Activated T-cell treated with anti-CD3 and anti-CD28 coated beads, Interleukin-2, amount 50 U/mL, for 72 hours (primary cell): ENCODE measurements around the gene TFR2. TPM values are rescaled to one million over a fixed set of nuclear protein-coding genes. Genes with fewer than 3 reads are reported as not detected.
A peak's percentile ranks its signal among the peaks of the same experiment; 100 is the strongest.

Source experiments
- ATAC-seq, 2 donors: fragments of 150-1000 bp; cut with Tn5 transposase; replicated peaks in 1 of 2; 2 replicates each; pipeline ENCODE4 v1.10.0; 2021; ENCODE audit warnings: moderate library complexity in 2 of 2, mild to moderate bottlenecking in 1 of 2
- DNase-seq, 2 donors: peaks; one replicate each; pipeline ENCODE4 v3.0.0; 2021 to 2022; ENCODE audit warnings: mixed read lengths in 1 of 2
- H3K27ac Mint-ChIP-seq: one replicate; pipeline ENCODE4 v1.8.0; 2022; ENCODE audit warnings: mild to moderate bottlenecking, moderate library complexity, mixed read lengths
- H3K27me3 Mint-ChIP-seq: one replicate; pipeline ENCODE4 v1.8.0; 2022; ENCODE audit warnings: low read depth, mixed read lengths
- H3K36me3 Mint-ChIP-seq, 2 donors: one replicate each; pipeline ENCODE4 v1.8.0; 2022; ENCODE audit warnings: mixed read lengths in 2 of 2, mild to moderate bottlenecking in 1 of 2; ENCODE audit not compliant: insufficient read depth in 2 of 2
- H3K4me1 Mint-ChIP-seq: one replicate; pipeline ENCODE4 v1.8.0; 2022; ENCODE audit warnings: low read depth, mixed read lengths
- H3K4me3 Mint-ChIP-seq, 2 donors: one replicate each; pipeline ENCODE4 v1.8.0; 2022; ENCODE audit warnings: mild to moderate bottlenecking in 2 of 2, mixed read lengths in 2 of 2, moderate library complexity in 2 of 2
- H3K9me3 Mint-ChIP-seq, 2 donors: one replicate each; pipeline ENCODE4 v1.8.0; 2022; ENCODE audit warnings: mixed read lengths in 2 of 2
- total RNA-seq, 2 donors: library from RNA; stranded (reverse); gene quantifications; one replicate each; pipeline ENCODE4 v1.2.3, GENCODE V29; 2022

Gene TFR2
- total RNA-seq, 2 donors from 2014 or later, result 4.7 to 5.8 TPM

DNA sequence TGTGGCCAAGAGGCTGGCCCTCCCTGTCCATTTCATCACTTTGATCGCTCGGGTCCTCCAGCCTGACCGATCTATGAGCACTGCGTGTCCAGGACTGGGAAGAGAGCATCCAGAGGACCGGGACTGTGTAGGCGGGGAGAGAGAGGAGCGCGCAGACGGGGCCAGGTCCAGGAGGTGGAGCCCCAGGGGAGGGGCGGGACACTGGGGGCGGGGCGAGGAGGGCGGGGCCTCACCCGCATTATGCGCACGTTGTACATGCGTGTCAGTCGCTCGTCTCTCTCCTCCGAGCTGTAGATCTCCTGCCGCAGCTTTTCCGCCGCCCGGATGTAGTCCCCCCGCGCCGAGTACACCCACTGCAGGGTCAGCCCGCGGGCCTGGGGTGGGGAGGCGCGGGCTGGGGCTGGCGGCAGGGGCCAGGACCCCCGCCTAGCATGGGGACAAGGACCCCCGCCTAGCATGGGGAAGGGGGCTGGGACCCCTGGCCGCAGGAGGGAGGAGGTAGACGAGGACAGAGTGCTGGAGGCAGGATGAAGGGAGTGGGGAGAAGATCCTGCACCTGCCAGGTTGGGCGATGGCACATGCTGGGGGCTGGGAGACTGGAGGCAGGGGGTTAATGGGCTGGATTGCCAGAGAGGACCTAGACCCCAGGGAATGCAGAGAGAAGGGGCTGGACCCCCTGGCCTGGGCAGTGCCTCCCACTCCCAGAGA lies 14.7 kb downstream of the TFR2 start:
- no peaks in the 10 kb centered on the region for H3K36me3 Mint-ChIP-seq
- H3K9me3 Mint-ChIP-seq, result no peaks in the 10 kb centered on the region
- ATAC-seq, result peak; percentile 98
- H3K27me3 Mint-ChIP-seq, result no peaks in the 10 kb centered on the region
- H3K4me3 Mint-ChIP-seq, result peak overlapping the region; percentile 82 to 84
- peak; percentile 82 to 86 for DNase-seq
- no peak overlapping the region for H3K27ac Mint-ChIP-seq
- H3K4me1 Mint-ChIP-seq, result peaks cover 5% of the 10 kb centered on the region

DNA sequence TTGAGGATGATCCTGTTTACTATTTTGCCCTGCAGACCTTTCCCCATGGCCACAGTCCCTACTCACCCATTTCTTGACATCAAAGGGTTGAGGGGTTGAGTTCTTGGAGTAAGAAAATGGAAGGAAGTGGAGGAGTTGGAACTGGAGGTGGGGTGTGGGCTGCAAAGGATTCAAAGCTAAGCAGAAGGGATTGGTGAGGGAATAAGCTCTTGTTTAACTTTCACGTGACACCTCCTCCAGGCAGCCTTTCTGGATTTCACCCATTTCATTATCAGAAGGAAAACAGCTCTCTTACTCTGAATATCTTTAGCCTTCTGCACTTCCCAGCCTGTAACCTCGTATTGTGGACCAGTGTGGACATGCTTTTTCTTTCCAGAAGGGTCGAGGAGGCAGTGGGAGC lies 15.3 kb downstream of the TFR2 start:
- ATAC-seq (no peak), DNase-seq (no peak)
- H3K36me3 Mint-ChIP-seq, result no peaks in the 10 kb centered on the region
- peaks cover 5% of the 10 kb centered on the region for H3K4me1 Mint-ChIP-seq
- no peaks in the 10 kb centered on the region for H3K9me3 Mint-ChIP-seq
- no peaks in the 10 kb centered on the region for H3K27me3 Mint-ChIP-seq
- H3K4me3 Mint-ChIP-seq, result peak overlapping the region; percentile 82 to 84
- no peak overlapping the region for H3K27ac Mint-ChIP-seq

DNA sequence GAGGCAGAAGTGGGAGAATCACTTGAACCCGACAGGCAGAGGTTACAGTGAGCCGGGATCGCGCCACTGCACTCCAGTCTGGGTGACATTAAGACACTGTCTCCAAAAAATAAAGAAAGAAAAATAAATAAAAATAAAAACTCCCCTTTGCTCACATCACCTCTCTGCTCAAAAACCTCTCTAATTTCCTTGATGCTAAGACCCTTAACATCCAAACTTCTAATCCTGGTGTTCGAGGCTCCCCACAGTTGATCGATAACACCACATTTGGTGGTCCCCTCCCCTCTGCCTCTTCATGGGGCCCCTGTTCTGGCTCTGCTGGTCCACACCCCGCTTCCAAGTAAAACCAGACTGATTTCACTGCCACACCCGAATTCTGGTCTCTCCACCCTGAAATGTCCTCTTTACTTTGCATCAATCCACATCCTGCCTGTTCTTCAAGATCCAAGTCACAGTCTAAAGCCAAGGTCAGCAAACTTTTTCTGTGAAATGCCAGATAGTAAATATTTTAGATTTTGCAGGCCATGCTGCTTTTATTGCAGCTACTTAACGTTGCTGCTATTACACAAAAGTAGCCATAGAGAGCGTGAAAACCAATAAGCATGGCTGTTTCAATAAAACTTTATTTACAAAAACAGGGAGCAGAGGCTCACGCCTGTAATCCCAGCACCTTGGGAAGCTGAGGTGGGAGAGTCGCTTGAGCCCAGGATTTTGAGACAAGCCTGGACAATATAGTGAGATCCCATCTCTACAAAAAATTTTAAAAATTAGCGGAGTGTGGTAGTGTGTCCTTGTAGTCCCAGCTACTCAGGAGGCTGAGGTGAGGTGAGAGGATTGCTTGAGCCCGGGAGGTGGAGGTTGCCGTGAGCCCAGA lies 17.2 kb downstream of the TFR2 start:
- peaks cover 5% of the 10 kb centered on the region for H3K4me1 Mint-ChIP-seq
- no peak for ATAC-seq
- H3K27ac Mint-ChIP-seq, result no peak overlapping the region
- no peaks in the 10 kb centered on the region for H3K27me3 Mint-ChIP-seq
- no peaks in the 10 kb centered on the region for H3K36me3 Mint-ChIP-seq
- no peak overlapping the region for H3K4me3 Mint-ChIP-seq
- no peaks in the 10 kb centered on the region for H3K9me3 Mint-ChIP-seq
- no peak for DNase-seq

DNA sequence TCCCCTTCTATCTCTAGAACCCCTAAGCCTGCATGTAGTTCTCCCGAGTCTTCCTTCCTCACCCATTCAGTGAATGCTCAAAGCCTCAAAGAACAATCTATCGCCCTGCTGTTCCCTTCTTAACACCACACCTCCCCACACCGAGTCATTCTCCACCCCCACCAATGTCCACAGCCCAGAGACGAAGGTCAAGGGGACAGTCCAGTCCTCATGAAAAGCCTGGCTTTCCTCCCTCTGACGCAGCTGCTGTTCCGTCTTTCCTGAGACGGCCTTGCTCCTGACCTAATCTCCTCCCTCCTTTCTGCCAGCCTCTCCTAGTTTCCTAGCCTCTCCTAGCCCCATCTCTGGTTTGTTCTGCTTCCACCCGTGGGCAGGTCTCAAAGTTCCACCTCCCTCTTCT lies 19.8 kb downstream of the TFR2 start:
- Mint-ChIP-seq H3K9me3 (no peaks in the 10 kb centered on the region), H3K4me3 (no peak overlapping the region), H3K4me1 (peaks cover 5% of the 10 kb centered on the region), H3K36me3 (no peaks in the 10 kb centered on the region), H3K27ac (no peak overlapping the region), H3K27me3 (no peaks in the 10 kb centered on the region)
- DNase-seq, result no peak
- ATAC-seq, result no peak

DNA sequence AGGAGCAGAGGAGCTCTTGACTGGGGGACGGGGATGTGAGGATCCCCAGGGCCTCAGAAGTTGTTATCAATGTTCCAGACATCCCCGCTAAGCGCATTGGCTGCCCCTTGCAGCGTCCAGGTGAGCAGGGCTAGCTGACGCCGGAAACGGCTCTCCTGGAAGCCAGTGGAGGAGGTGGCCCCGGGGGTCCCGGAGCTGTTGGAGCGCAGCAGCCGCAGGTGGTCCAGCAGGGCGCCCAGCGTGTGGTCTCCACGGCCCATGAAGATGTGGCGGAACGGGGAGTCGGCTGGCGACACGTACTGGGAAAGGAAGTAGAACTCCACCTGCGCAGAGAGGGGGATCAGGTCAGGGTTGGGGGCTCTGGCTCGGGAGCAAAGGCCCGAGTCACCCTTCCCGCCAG lies 20.5 kb downstream of the TFR2 start:
- ATAC-seq (no peak), DNase-seq (no peak)
- no peaks in the 10 kb centered on the region for H3K9me3 Mint-ChIP-seq
- H3K27me3 Mint-ChIP-seq, result no peaks in the 10 kb centered on the region
- no peak overlapping the region for H3K4me3 Mint-ChIP-seq
- no peaks in the 10 kb centered on the region for H3K36me3 Mint-ChIP-seq
- H3K4me1 Mint-ChIP-seq, result peaks cover 2% of the 10 kb centered on the region
- no peak overlapping the region for H3K27ac Mint-ChIP-seq

DNA sequence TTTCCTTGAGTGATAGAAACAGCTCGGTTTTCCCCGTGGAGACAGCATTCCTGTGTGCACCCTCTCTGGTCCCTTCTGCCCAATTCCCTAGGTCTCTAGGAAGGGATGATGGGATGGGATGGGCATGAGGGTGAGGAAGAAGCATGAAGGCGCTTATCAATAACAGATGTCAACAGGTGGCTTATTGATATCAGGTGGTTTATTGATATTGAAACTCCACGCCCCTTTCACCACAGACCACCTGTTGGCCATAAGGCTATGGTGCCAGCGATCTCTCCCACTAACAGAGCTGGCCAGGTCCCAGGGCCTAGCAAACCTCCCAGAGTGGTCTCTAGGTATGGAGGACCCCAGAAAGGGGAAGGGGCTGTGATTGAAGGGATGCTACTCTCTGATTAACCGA lies 21.1 kb downstream of the TFR2 start:
- ATAC-seq (no peak), DNase-seq (no peak)
- Mint-ChIP-seq H3K4me1 (no peaks in the 10 kb centered on the region), H3K4me3 (no peak overlapping the region), H3K27me3 (no peaks in the 10 kb centered on the region), H3K9me3 (no peaks in the 10 kb centered on the region), H3K27ac (no peak overlapping the region), H3K36me3 (no peaks in the 10 kb centered on the region)

DNA sequence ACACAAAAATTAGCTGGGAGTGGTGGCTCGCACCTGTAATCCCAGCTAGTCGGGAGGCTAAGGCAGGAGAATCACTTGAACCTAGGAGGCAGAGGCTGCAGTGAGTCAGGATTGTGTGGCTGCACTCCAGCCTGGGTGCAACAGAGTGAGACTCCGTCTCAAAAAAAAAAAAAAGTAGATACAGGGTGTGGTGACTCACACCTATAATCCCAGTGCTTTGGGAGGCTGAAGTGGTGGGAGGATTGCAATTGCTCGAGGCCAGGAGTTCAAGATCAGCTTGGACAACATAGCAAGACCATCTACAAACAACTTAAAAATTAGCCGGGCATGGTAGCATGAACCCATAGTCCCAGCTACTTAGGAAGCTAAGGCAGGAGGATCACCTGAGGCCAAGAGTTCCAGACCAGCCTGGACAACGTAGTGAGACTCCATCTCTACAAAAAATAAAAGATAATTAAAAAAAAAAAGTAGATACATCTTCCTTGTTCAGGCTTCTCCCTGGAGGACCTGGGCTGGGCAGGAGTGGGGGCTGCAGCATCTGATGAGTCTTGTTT lies 27.0 kb downstream of the TFR2 start:
- no peaks in the 10 kb centered on the region for H3K27me3 Mint-ChIP-seq
- no peaks in the 10 kb centered on the region for H3K9me3 Mint-ChIP-seq
- ATAC-seq (no peak), DNase-seq (no peak)
- no peak overlapping the region for H3K27ac Mint-ChIP-seq
- peaks cover 19% of the 10 kb centered on the region for H3K4me1 Mint-ChIP-seq
- H3K4me3 Mint-ChIP-seq, result peak overlapping the region in 1 of 2 donors; percentile 99
- no peaks in the 10 kb centered on the region for H3K36me3 Mint-ChIP-seq

DNA sequence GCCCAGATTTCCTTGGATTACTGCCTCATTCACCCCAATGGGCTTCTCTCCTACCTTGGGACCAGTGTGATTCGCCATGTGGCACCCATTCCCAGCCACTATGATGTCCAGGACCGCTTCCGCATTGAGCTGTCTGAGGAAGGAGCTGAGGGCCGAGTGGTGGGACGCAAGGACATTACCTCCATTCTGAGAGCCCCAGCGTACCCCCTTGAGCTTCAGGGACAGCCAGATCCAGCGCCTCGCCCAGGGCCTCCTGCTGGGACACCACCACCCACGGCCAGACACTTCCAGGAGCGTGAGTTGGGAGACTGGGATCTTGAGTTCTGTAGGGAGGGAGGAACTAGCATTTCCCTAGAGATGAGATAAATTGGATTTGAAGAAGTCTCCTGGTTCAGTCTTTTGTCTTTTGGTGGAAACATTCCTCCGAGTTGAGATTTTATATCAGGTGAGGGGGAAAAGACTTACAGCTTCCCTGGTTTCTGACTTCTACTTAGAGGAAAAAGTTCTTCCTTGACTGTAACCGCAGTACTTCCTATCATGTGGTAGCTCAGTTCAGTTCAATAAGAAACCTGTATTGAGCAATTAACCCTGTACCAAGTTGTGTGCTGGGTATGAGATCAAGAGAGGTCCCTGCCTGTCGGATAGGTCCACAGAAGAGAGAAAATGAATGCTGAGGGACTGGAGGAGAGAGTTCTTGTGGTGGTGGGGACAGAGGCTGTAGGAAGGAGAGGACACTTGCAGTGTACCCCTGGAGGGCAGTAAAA lies 27.8 kb downstream of the TFR2 start:
- Mint-ChIP-seq H3K4me1 (peaks cover 19% of the 10 kb centered on the region), H3K36me3 (no peaks in the 10 kb centered on the region), H3K4me3 (peak overlapping the region; percentile 97 to 99), H3K27ac (no peak overlapping the region), H3K27me3 (no peaks in the 10 kb centered on the region), H3K9me3 (no peaks in the 10 kb centered on the region)
- no peak for DNase-seq
- ATAC-seq, result no peak

DNA sequence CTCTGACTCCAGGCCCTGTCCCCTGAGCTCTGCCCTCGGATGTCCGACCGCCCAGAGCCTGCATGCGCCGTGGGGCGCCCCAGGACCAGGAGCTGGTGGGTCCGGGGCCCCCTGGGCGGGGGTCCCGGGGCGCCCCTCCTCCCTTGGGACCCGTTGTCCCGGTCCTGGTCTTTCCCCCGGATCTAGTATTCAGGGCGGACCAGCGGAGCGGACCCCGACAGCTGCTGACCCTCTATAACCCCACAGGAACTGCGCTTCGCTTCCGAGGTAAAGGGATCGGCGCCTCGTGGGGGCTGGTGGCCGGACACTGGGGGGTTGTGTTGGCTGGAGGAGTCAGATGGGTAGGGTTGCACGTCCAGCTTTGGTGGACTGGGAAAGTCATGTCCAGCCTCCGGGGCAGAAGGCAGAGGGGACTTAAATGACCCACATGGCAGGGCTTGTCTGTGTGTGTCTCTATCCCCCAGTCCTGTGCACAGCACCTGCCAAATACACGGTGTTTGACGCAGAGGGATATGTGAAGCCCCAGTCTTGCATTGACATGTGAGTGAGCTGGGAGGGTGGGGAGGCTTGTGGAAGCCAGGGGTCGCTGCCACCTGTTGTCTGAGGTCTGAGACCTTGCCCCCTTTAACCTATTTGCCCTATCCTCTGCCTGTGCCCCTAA lies 28.5 kb downstream of the TFR2 start:
- Mint-ChIP-seq H3K27me3 (no peaks in the 10 kb centered on the region), H3K36me3 (no peaks in the 10 kb centered on the region), H3K9me3 (no peaks in the 10 kb centered on the region), H3K4me3 (peak overlapping the region; percentile 97 to 99), H3K4me1 (peaks cover 19% of the 10 kb centered on the region), H3K27ac (no peak overlapping the region)
- DNase-seq, result peak in 1 of 2 donors; percentile 24
- ATAC-seq, result peak in 1 of 2 donors; percentile 3

DNA sequence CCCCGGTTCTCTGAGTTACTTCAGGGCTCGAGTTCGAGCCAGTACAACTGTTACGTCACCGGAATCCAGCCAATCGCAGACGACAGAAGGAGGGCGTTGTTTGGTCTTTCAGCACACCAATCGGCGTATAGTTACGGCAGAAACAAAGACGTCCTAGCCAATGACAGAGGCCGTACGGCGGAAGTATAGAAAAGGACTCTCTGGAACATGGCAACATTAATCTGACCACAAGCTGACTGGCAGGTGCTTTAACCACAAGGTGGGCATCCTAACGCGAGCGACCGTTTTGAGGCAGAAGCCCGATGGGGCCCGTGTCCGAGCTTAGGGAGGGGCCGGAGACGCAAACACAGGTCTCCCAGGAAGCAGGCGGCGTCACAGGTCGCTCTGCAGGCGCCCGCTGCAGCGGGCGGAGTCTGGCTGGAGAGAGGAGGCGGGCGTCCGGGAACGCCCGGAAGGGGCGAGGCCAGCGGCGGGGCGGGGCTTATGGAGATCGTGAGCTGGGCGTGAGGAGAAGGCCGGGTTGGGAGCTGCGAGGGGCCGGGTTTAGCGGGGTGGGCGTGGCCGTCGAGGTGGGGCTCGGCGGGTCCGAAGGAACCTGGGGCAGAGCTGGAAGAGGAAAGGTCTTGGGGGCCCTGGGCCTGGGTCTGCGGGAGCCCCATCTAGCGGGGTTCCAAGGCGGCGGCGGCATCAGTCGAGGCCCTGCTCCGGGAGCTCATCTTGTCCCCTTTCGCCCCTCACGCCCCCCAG lies 29.2 kb downstream of the TFR2 start, which contains the start of gene MOSPD3:
Gene MOSPD3 (plus strand): TSS at position 558 of the 747 bp plus-strand sequence. CDS start 252 bp downstream, outside the sequence.
- peak within 1 kb of the TSS; percentile 95 for H3K27ac Mint-ChIP-seq
- H3K9me3 Mint-ChIP-seq, result no peaks in the 10 kb centered on the region
- H3K4me3 Mint-ChIP-seq, result peak within 1 kb of the TSS; percentile 97 to 99
- H3K27me3 Mint-ChIP-seq, result no peaks in the 10 kb centered on the region
- ATAC-seq (peak; percentile 92 to 93), DNase-seq (peak; percentile 99)
- peaks cover 19% of the 10 kb centered on the region for H3K4me1 Mint-ChIP-seq
- H3K36me3 Mint-ChIP-seq, result no peaks in the 10 kb centered on the region

DNA sequence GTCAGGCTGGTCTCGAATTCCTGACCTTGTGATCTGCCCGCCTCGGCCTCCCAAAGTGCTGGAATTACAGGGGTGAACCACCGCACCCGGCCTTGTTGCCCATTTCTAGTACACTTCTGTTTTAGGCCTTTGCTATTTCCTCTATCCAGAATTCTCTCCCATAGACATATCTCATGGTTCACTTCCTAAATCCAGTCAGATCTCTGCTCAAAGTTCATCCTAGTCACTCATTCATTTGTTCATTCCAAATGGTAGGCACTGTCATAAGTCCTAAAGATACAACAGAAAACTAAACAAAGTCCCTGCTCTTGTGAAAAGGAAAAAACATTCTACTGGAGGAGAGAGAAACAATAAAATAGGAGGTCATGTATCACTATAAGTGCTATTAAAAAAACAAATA lies 31.4 kb downstream of the TFR2 start:
- Mint-ChIP-seq H3K27ac (no peak overlapping the region), H3K4me1 (peaks cover 27% of the 10 kb centered on the region), H3K27me3 (no peaks in the 10 kb centered on the region), H3K9me3 (no peaks in the 10 kb centered on the region), H3K36me3 (no peaks in the 10 kb centered on the region), H3K4me3 (peak overlapping the region in 1 of 2 donors; percentile 0)
- DNase-seq, result no peak
- ATAC-seq, result no peak

DNA sequence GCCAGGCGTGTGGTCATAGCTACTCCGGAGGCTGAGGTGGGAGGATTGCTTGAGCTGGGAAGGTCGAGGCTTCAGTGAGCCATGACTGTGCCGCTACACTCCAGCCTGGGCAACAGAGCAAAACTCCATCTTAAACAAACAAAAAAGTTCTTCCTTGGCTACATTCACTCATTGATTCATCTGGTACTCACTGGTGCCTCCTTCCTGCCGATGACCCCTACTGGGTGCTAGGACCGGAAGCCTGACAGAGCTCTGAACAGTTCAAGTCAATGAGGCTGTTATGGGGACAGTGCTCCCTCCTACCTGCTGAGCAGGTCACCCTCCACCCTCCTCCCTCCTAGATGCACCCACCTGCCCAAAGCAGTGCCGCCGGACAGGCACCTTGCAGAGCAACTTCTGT lies 34.2 kb downstream of the TFR2 start:
- Mint-ChIP-seq H3K4me3 (peak overlapping the region in 1 of 2 donors; percentile 8), H3K27me3 (no peaks in the 10 kb centered on the region), H3K36me3 (no peaks in the 10 kb centered on the region), H3K9me3 (no peaks in the 10 kb centered on the region), H3K27ac (no peak overlapping the region), H3K4me1 (peaks cover 25% of the 10 kb centered on the region)
- ATAC-seq (no peak), DNase-seq (no peak)
